NCI-H526 (cell line): ENCODE results near the gene MYLIP.

ENCODE experiments used
- DNase-seq, 2 experiments: peaks; one replicate each; lab custom pipeline; 2025; lab: John Stamatoyannopoulos, UW

Gene MYLIP

DNA sequence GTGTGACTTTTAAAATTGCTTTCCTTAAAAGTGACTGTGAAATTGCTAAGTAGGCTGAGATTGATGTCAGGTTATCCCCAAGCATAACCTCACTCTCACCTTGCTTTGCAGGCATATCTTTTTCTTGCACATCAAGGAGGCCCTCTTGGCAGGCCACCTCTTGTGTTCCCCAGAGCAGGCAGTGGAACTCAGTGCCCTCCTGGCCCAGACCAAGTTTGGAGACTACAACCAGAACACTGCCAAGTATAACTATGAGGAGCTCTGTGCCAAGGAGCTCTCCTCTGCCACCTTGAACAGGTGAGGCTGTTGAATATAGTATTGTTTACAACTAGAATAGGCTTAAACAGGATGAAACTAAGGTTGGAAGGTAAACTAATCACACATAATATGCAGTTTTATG is 12.6 kb downstream of the MYLIP start:
- DNase-seq, result no peak

DNA sequence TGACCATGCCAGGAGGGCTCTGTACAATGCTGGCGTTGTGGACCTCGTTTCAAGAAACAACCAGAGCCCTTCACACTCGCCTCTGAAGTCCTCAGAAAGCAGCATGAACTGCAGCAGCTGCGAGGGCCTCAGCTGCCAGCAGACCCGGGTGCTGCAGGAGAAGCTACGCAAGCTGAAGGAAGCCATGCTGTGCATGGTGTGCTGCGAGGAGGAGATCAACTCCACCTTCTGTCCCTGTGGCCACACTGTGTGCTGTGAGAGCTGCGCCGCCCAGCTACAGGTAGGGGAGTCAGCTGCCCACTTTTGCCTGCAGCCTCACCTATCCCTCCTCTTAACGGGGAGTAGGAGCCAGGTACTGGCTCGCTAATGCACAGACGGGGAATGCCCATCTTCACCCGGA is 16.2 kb downstream of the MYLIP start:
- DNase-seq, result no peak

DNA sequence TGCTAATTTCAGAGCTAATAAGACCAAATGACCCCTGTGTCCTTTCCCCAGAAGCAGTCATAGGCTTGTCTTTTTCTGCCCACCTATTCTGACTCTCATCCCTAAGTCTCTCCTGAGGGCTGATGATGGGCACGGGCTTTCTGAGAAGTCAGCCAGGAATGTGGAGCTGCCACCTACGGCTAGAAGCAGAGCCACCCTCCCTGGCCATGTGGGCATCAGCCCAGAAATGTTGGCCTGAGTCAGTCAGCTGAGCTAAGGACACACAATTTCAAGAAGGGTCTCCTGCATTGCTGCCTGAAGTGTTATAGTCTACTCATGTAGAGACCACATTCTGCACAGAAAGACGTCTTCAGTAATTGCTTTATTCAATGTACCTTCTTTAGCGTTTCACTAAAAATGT is 17.1 kb downstream of the MYLIP start:
- DNase-seq, result no peak

DNA sequence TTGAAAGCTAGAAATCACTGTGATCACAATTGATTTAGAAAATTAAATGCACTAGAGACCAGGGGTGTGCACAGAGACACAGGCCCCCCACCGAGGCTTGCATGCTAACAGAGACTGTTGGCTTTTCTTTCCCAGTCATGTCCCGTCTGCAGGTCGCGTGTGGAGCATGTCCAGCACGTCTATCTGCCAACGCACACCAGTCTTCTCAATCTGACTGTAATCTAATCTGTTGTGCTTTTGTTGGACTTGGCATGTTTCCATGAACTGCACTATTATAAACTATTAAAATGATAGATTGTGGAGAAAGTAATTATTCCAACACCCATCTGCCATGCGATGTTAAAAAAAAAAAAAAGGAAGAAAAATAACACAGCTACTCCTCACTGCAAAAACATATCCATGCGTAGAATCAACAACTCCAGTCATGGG is 17.7 kb downstream of the MYLIP start:
- DNase-seq, result no peak

DNA sequence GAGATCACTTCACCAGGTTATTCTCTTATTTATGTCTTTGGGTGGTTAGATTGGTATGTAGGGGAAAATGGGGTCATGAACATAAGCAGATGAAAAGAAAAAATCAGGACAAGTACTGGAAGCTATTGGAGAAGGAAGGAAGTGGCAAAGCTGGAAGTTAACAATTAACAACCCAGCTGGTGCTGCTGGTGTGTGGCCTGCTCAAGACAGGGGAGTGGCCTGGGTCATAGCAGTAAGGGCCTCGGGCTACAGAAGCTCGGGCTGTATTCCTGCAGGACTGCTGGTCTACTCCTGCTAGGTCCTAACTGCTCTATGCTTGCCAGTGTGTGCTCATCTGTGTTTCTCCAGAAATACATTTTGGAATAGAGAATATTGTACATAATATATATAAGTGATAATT is 19.6 kb downstream of the MYLIP start:
- DNase-seq, result no peak

DNA sequence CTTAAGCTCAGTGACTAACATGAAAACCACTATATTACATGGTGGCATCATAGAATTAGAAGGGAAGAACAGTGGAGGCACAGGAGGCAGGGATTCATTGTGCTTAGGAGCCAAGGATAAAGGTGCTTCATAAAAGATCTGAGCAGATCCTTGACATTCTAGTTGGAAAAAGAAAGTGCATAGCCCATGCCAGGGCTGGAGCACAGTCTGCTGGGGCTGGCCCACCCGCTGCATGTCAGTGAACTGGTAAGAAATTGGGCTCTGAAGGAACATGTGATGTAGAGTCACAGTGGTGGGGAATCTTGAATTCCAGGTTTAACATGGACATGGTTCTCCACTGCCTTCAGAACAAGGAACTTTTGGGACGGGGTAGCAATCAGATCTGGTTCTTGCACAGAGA is 20.4 kb downstream of the MYLIP start:
- no peak for DNase-seq

DNA sequence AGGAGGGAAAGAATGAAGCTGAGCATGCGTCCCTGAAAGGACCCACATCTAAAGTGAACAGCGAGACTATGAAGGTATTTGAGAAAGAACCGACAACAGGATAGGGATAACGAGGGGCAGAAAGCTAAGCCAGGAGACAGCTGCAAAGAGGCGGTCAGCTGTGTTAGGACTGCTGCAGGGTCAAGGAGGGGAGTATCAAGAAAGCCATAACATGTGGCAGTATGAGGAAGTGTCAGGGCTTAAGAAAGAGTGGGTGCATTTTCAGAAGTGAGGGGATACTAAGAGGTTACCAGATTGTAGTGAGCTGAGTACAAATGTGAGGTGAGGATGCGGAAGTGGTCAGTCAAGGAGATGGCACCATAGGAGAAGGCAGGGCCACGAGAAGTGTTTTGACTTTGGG is 21.2 kb downstream of the MYLIP start:
- DNase-seq, result no peak

DNA sequence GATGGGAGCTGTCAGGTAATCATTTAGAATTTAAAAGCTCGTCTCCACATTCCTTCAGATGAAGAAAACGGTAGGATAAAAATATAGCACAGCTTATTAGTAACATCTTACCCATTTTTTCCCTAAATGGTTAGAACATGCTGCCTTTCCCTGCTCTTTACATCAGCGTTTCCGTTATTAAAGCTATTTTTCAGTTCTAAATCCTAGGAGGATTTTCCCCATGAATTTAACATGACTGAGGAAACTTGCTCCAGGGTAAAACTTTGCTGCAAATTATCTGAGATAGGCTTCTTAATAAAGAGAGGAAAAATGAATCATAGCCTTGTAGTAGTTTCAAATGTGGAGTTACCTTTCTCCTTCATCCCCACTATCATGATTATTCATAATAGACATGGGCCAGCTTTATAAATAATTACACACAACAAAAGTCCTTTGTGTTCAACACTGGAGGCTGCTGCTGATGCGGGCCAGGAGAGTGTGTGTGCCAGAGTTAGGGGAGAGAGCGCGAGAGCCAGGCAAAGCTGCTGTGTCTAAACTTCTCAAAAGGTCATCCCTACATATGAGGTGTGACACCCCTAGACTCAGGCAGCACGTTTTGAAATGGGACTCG is 24.4 kb downstream of the MYLIP start:
- peak in 1 of 2 experiments; percentile 27 for DNase-seq

DNA sequence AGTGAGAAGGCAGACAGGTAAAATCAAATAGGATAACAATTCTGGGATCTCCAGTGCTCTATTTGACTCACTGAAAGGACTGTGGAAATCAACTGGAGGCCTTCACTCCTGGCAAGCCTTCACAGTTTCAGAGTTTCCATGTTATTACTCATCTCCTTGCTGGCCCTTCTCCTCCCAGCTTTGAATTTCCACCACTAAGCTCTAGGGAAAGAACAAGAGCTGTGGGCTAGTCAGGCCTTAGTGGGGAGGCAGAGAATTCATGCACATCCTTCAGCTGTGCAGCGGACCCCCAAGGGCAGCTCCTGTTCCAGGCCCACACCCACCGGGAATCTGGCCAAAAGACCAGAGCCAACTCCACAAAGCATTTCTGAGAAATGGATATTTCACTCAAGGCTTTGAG is 26.0 kb downstream of the MYLIP start:
- DNase-seq, result no peak

DNA sequence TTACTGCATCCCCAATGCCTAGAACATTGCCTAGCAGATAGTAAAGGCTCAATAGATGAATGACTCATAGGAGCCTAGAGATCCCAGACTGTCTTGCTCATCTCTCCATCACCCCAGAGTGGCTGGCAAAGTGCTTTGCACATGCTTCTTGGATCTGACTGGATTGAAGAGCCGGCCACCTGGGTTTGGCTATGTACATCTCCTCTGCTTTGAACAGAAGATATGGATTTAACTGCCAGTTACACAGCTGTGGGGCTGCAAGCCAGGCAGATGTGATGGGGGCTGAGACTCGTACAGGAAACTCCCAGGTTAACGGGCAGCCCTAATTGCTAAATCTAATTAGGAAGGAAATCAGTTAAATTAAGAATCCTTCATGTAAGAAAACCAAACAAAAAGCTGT is 28.6 kb downstream of the MYLIP start:
- DNase-seq, result no peak

DNA sequence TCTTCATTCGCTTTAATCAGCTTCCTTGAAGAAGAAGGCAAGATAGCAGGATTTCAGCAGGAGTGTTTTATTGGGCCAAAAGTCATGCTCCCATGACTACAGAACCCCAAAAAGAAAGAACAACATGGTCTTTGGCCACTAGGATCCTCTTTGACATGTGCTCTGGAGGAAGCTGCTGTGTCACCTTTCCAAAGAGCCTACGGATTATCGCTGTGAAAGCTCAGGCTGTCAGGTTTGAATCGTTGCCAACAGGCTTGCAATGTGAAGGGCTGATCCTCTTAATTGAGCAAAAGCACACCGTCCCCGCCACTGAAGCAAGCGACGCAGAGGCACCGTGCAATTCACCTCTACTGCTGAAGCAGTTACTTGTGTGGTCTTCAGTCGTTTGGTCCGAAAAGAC is 29.0 kb downstream of the MYLIP start:
- no peak for DNase-seq

DNA sequence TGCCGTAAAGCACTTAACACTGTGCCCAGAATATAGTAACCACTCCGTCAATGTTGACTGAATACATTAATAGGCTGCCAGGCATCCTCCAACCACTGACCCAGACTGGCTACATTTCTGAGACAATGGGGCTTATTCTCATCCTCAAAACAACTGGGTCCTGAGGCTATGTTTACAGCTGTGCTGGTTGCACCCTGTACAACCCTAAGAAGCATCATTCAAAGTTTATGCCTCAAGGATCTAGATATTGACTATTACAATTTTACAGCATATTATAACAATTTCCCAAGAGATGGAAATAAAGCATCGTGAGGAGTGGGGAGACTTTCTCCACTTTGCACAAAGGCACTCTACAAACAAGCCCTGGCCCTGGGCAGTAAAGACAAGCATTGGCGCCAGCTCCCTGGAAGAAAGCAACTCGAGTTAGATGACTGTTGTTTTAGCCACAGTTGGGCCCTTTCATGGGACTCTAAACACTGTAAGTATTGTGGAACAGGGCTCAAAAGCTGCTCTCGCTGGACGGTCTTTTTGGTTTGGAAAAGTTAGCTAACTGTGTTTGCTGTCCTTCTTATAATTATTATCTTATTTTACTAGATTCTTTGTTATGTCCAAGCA is 30.2 kb downstream of the MYLIP start:
- DNase-seq, result no peak

DNA sequence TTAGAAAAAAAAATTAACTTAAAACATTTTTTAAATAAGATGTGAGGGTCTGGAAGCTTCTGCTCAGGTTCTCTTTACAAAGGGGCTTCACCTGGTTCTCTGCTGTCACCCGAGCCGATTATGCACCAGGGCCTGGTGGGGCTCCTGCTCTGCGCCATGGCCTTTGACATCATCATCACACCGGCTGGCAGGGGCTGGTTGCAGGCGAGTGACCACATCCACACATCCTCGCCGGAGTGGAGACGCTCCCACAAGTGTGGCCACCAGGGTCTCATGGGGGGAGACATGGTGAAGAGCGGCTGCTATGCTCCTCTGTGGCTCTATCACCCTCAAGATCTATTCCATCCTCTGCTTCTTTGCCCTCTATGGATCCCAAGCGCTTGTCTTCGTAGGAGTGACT is 31.9 kb downstream of the MYLIP start:
- DNase-seq, result no peak

DNA sequence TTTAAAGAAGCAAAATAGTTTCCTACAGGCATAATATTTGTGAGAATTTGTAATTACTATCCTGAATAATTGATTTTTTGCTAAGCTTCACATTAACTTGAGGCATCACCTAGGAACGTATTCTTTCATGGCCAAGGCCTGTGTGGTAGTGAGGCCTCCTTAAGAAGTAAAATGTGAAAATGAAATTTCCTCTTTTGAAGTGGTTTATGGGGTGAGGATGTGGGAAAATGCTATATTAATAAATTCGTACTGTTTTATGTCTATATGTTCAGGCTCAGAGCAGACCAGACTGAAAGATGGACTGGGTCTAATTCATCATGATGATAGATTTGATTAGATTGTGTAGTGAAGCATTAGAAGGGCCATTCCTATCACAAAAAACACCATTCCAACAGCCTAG is 33.1 kb downstream of the MYLIP start:
- DNase-seq, result no peak

DNA sequence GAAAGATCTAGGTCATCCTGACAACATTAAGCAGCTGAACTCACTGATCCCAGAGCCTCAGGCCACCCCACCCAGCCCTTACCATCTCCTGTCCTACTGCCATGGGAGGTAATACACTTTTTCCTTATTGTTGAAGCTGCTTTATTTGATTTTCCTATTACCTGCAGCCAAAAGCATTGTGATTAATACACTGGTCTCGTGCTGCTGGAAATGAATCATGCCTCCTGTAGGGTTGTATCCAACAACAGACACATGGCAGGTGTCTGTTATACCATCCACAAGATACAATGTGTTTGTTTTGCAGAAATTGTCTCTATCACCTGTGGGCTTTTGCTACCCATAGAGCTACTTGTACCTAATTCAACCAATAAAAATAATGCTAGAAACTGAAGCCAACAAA is 34.2 kb downstream of the MYLIP start:
- DNase-seq, result no peak

DNA sequence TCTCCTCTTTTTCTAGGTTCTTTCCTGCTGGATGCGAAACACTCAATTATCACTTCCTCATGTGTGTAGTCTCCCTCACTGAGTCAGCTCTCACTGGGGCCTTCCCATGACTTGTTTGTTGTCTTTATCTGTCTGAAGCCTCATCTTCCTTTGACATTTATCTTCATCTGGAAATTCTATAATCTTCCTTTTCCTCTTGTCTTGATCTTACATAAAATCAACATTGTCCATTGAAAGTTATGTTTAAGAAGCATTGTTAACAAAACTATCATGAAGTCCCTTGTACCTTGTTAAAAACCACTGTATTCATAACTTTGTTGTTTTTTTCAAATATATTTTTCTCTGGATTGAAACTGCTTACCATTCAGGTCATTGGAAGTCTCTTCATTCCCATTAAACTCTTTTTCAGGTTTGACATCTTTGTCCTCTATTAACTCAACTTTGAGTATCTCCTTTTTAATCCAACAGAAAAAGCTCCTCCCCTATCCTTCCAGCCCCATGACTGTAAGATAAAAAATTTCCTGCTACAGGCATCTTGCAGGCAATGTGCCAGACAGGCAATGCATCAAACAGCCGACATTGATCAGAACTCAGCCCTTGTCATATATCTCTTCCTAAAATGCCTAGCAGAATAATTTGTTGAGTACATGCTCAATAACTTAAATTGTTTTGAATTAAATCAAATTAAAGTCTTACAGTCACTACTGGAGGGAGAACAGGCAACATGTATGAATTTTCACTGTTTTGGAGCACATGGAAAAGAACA is 34.8 kb downstream of the MYLIP start:
- no peak for DNase-seq

DNA sequence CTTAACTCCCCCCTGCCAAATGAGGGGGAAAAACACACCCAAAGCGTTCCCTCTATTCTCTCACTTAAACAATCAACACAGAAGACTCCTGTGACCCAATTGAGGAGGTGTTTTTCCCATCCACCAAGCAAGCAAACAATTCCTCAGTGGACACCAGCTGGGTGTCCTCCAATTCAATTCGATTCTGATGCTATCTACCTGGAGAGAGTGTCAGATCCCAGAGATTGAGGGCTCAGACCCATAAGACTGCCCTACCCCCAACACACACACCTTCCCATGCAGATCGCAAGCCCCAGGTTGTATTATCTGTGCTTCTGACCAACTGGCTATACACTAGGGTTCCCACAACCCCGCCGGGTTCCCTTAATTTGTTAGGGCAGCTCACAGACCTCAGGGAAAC is 36.8 kb downstream of the MYLIP start:
- DNase-seq, result no peak

DNA sequence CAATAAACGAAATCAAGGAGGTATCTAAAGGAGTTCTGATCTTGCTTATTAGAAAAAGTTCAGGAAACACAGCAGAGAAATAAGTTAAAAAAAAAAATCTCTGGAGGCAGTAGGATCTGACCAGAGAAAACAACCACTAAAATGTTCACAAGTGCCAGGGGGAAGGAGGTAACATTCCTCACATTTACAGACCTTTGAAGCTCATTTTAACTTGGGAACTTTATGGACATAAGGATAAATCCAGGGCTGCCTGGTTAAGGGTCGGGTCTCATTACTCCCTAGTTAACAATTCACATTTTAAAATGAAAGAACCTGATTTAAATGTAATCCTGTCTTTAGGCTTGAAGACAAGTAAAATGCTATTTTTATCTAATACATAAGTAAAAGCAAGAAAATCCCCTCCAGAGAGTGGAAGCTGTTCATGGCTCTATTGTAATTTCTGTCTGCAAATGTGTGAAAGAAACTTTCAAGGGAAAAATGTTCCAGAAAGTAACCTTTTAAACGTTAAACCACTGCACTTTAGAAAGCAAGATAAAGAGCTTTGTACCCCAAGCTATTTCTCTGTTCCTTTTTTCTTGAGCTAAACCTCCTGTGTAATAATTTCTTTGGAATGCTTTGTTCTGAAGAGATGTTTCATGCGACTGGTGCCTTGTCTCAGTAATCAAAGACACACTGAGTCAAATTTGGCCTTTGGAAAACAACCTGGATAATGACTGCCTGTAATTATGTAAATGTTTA is 38.2 kb downstream of the MYLIP start:
- no peak for DNase-seq

DNA sequence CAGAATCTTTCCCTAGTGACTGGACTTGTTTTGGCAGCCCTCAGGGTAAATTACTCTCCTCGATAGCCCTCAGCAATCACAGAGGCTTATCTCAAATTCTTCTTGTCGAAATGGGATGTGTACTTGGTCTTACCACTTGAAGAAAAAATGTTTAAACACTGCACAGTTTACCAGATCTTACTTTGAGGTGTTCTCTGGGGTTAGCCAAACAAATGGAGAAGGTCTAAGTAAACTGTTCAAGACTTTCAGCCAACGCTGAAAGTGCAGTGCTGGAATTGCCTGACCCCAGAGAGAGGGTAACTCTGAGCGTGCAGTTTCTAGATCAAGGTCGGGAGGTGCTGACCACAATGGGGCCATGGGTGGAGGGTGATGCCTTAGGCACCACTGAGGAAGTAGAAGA is 39.2 kb downstream of the MYLIP start:
- DNase-seq, result no peak

DNA sequence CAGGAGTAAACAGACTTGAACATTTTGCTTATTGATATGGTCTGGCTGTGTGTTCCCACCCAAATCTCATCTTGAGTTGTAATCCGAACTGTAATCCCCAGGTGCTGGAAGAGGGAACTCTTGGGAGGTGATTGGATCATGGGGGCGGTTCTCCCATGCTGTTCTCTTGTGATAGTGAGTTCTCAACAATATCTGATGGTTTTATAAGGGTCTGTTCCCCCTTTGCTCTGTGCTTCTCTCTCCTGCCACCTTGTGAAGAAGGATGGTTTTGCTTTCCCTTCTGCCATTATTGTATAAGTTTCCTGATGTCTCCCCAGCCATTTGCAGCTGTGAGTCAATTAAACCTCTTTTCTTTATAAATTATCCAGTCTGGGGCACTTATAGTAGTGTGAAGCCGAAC is 40.0 kb downstream of the MYLIP start:
- peak; percentile 25 to 66 for DNase-seq

DNA sequence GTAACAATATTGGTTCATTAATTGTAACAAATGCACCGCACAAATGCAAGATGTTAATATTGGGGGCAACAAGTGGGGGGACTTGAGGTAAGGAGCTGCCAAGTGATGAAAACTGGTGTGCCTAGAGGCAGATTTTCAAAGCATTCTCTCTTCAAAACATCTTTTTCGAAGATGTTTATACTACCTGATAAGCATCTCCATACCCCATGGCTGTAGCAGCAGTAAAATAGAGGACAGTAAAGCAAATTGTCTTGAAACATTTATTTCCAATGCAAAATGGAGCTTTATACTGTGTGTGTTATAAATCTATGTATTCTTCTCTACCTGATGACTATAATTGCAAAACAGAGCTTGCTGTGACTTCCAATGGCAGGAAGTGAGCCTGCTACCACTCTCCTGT is 42.5 kb downstream of the MYLIP start:
- DNase-seq, result no peak

DNA sequence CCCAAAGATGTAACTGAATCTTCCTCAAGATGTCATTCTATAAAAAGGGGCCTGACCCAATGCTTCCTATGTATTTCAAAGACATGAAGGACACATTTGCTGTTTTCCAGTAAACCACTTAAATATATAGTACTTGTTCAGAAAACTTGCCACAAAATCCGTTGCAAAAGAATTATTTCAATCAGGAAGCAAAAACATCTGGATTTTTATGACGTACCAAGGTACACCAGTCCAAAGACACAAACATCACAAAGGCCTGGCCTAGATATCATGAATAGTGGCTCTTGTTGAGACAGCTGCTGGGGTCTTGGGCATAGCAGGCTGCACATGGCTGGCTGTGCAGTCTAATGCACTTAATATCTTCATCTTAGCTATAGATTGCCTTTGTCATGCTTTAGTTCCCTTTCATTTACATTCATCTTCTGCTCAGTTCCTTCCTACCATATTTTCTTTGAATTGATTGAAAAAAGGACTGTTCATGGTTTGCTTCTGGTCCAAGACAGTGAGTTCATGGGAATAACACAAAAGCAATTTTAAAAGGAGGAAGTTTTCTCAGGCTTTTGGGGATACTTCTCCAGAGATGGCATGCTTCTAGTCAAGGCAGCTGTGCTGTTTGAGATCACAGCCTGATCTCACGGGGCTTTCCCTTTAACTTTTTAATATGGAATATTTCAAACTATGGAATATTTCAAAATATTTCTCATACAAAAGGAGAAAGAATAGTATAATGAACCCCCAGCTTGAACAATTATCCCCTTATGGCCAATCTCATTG is 44.5 kb downstream of the MYLIP start:
- no peak for DNase-seq
